ENCODE measurements around the gene CCDC85A. TPM values are rescaled to one million over a fixed set of nuclear protein-coding genes. Genes with fewer than 3 reads are reported as not detected.

The CCDC85A gene
- total RNA-seq, 1 experiment from 2014 or later = 0.10 TPM

DNA sequence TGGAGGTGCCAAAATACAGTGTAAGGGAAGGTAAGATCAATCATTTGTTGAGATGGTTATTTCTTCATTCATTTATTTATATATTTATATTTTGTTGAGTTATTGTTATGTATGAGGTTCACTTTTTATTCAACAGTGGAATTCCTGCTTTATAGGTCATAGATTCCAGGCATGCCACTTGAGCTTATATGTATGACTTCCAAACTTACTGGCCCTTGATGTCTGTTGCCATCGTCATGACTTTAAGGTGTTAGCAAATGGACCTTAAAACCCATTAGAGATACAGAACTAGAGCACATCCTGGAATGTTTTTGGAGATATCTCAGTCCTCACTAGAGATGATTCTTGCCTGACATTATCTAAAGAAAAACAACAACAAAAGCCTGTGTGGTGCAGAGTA, 25.9 kb downstream of the CCDC85A start:
- Histone ChIP-seq H3K27ac (ENCODE audit: low read depth, low read length) (no peak overlapping the region), H2AFZ (ENCODE audit: low read depth, low read length, poor library complexity, severe bottlenecking) (no peak overlapping the region), H3K4me3 (replicated peaks in 1 of 2; ENCODE audit: low read depth in 1 of 2, low read length in 2 of 2) (no peak overlapping the region), H3K27me3 (ENCODE audit: insufficient read depth, low read length) (no peaks in the 10 kb centered on the region), H4K20me1 (ENCODE audit: insufficient read depth) (no peaks in the 10 kb centered on the region), H3K79me2 (ENCODE audit: insufficient read depth, low read length) (no peaks in the 10 kb centered on the region), H3K36me3 (ENCODE audit: control insufficient read depth in 1 of 2, insufficient read depth in 2 of 2, low read length in 2 of 2) (no peaks in the 10 kb centered on the region), H3K9me3 (ENCODE audit: control insufficient read depth in 1 of 2, insufficient read depth in 1 of 2, low read depth in 1 of 2, low read length in 2 of 2) (no peaks in the 10 kb centered on the region), H3K9ac (ENCODE audit: low read length) (no peak overlapping the region), H3K9me2 (ENCODE audit: insufficient read depth) (no peaks in the 10 kb centered on the region), H3K4me2 (ENCODE audit: low read length) (no peak overlapping the region), H3K4me1 (ENCODE audit: control insufficient read depth in 1 of 2, insufficient read depth in 2 of 2, low read length in 2 of 2) (no peaks in the 10 kb centered on the region)
- ATAC-seq = no peak
- no peak for TF ChIP-seq EGR1 (IDR thresholded peaks at IDR 0.05; ENCODE audit: low read depth)
- TF ChIP-seq RAD21 (IDR thresholded peaks at IDR 0.05; ENCODE audit: low read depth) = no peak
- intact Hi-C loops (cut with micrococcal nuclease) = no loop called here
- ChIA-PET POLR2A (no interaction called here), RAD21 (ENCODE audit: low non-redundant PET in 1 of 2, low total read pairs in 2 of 2, uncharacterized antibody in 2 of 2, unreplicated experiment in 2 of 2) (no interaction called here), CTCF (no interaction called here)
- DNase-seq (ENCODE audit: low read depth, low spot score) = no peak
- no TSS peak for BruUV-seq (replicated peaks)

DNA sequence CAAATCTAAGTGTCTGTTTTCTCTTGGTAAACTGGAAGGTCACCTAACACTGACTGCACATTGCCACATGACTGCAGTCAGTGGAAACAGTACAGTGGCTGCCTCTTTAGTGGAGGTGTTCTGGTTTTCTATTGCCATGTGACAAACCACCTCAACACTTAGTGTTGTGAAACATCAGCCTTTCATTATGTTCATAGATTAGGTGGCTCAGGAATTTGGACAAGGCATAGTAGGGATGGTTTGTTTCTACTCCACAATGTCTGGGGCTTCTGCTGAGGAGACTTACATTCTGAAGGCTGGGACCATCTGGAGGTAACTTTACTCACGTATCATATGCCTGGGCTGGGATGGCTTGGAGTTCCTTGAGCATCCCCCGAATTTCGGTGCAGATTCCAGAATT, 26.5 kb downstream of the CCDC85A start:
- no peaks in the 10 kb centered on the region for H3K9me2 ChIP-seq (ENCODE audit: insufficient read depth)
- ChIA-PET RAD21 (ENCODE audit: low non-redundant PET in 1 of 2, low total read pairs in 2 of 2, uncharacterized antibody in 2 of 2, unreplicated experiment in 2 of 2) (no interaction called here), POLR2A (no interaction called here), CTCF (no interaction called here)
- no peak overlapping the region for H3K4me2 ChIP-seq (ENCODE audit: low read length)
- intact Hi-C loops (cut with micrococcal nuclease) = no loop called here
- no peaks in the 10 kb centered on the region for H3K79me2 ChIP-seq (ENCODE audit: insufficient read depth, low read length)
- no peaks in the 10 kb centered on the region for H4K20me1 ChIP-seq (ENCODE audit: insufficient read depth)
- no peak overlapping the region for H3K4me3 ChIP-seq (replicated peaks in 1 of 2; ENCODE audit: low read depth in 1 of 2, low read length in 2 of 2)
- ATAC-seq (no peak), DNase-seq (ENCODE audit: low read depth, low spot score) (no peak)
- BruUV-seq (replicated peaks) = no TSS peak
- no peak for TF ChIP-seq SP1 (IDR thresholded peaks at IDR 0.05; ENCODE audit: low read depth)
- TF ChIP-seq YY1 (IDR thresholded peaks at IDR 0.05; ENCODE audit: extremely low read depth, insufficient replicate concordance, low read depth, low read length) = no peak
- TF ChIP-seq SIN3A (IDR thresholded peaks at IDR 0.05; ENCODE audit: low read depth) = no peak
- H3K9me3 ChIP-seq (ENCODE audit: control insufficient read depth in 1 of 2, insufficient read depth in 1 of 2, low read depth in 1 of 2, low read length in 2 of 2) = no peaks in the 10 kb centered on the region
- no peak overlapping the region for H2AFZ ChIP-seq (ENCODE audit: low read depth, low read length, poor library complexity, severe bottlenecking)
- H3K36me3 ChIP-seq (ENCODE audit: control insufficient read depth in 1 of 2, insufficient read depth in 2 of 2, low read length in 2 of 2) = no peaks in the 10 kb centered on the region
- no peak overlapping the region for H3K27ac ChIP-seq (ENCODE audit: low read depth, low read length)
- no peaks in the 10 kb centered on the region for H3K27me3 ChIP-seq (ENCODE audit: insufficient read depth, low read length)
- no peak overlapping the region for H3K9ac ChIP-seq (ENCODE audit: low read length)
- no peaks in the 10 kb centered on the region for H3K4me1 ChIP-seq (ENCODE audit: control insufficient read depth in 1 of 2, insufficient read depth in 2 of 2, low read length in 2 of 2)

Data from HCT116 (cell line).